ENCODE results near the gene ASB15.

DNA sequence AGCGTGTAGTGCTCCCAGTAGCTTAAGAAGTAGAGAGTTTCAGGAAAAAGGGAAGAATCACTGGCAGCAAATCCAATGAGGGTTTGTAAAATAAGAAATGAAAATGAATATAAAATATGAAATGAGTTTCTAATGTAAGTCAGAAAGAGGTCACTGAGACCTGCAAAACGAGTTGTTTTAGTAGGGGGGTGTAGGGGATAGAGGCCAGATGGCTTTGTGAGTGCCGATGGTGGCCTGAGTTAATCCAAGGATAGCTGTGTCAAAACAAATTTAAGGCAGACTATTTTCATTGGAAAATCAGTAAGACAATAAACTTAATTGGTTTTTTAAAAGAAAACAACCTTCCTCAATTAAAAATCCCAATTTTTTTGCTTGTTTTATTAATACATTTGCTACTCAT lies 745 bp upstream of the ASB15 start:
- TF ChIP-seq EZH2 (IDR thresholded peaks at IDR 0.05; ENCODE audit: borderline replicate concordance, low read length): no peak
- TF ChIP-seq, protein P1, sequence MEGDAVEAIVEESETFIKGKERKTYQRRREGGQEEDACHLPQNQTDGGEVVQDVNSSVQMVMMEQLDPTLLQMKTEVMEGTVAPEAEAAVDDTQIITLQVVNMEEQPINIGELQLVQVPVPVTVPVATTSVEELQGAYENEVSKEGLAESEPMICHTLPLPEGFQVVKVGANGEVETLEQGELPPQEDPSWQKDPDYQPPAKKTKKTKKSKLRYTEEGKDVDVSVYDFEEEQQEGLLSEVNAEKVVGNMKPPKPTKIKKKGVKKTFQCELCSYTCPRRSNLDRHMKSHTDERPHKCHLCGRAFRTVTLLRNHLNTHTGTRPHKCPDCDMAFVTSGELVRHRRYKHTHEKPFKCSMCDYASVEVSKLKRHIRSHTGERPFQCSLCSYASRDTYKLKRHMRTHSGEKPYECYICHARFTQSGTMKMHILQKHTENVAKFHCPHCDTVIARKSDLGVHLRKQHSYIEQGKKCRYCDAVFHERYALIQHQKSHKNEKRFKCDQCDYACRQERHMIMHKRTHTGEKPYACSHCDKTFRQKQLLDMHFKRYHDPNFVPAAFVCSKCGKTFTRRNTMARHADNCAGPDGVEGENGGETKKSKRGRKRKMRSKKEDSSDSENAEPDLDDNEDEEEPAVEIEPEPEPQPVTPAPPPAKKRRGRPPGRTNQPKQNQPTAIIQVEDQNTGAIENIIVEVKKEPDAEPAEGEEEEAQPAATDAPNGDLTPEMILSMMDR (conservative IDR thresholded peaks at IDR 0.05 in 1 of 2, IDR thresholded peaks at IDR 0.05 in 1 of 2; ENCODE audit: extremely low read depth in 1 of 2, insufficient read depth in 1 of 2, low read depth in 1 of 2, low read length in 2 of 2): no peak
